Mammary epithelial cell (primary cell): ENCODE measurements around the gene AKAP6.

Experiments used
- EZH2 ChIP-seq: IDR thresholded peaks from 2 replicates; pipeline ENCODE4 v1.6.1; 2012; ENCODE audit warnings: low read length, inconsistent platforms, borderline replicate concordance
- TF ChIP-seq, protein P1 (sequence below), 2 donors: IDR thresholded peaks in 1 of 2; conservative IDR thresholded peaks in 1 of 2; 2 replicates each; pipeline ENCODE4 v1.5.1; 2011 to 2012; ENCODE audit warnings: inconsistent platforms in 2 of 2, low read length in 2 of 2, mild to moderate bottlenecking in 2 of 2, control low read depth in 1 of 2, low read depth in 1 of 2; ENCODE audit not compliant: insufficient read depth in 1 of 2; ENCODE audit errors: extremely low read depth in 1 of 2

DNA sequence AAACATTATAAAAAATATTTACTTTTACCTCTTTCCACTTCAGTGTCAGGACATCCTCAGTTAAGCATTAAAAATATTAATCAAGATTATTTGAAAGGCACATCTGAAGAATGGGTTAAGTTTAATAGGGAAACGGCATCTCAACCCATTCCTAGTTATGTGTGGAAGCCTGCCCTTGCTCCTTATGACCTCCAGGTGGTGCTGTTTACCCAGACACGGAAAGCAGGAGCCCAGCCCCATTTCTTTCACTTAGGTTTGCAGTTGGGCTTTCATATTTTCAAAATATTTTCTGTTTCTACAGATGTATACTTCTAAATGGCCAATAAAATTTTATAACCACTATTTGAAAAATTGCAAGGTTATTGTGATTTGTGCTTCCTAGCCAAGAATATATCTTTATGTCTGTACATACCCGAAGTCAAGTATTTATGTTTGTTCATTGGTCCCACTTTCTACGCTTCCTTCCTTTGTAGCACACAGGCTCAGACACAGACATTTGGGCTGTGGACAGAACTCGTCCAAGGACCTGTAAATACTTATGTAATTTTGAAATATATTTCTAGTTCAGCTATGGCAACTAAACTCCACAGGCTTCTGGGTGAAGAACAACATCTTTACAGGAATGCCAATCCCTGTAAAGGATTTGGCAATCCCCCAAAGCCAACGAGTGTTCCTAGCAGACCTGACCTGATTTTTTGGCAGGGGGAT is 247.1 kb downstream of the AKAP6 start:
- TF ChIP-seq, protein P1, sequence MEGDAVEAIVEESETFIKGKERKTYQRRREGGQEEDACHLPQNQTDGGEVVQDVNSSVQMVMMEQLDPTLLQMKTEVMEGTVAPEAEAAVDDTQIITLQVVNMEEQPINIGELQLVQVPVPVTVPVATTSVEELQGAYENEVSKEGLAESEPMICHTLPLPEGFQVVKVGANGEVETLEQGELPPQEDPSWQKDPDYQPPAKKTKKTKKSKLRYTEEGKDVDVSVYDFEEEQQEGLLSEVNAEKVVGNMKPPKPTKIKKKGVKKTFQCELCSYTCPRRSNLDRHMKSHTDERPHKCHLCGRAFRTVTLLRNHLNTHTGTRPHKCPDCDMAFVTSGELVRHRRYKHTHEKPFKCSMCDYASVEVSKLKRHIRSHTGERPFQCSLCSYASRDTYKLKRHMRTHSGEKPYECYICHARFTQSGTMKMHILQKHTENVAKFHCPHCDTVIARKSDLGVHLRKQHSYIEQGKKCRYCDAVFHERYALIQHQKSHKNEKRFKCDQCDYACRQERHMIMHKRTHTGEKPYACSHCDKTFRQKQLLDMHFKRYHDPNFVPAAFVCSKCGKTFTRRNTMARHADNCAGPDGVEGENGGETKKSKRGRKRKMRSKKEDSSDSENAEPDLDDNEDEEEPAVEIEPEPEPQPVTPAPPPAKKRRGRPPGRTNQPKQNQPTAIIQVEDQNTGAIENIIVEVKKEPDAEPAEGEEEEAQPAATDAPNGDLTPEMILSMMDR (conservative IDR thresholded peaks at IDR 0.05 in 1 of 2, IDR thresholded peaks at IDR 0.05 in 1 of 2; ENCODE audit: extremely low read depth in 1 of 2, insufficient read depth in 1 of 2, low read depth in 1 of 2, low read length in 2 of 2) = peak; percentile 91 to 96
- no peak for TF ChIP-seq EZH2
